Epithelial cell of proximal tubule (primary cell): ENCODE results near the gene DMP1. TPM values are rescaled to one million over a fixed set of nuclear protein-coding genes. Genes with fewer than 3 reads are reported as not detected.

Experiments used
- DNase-seq: peaks from one replicate; pipeline ENCODE4 v3.0.0-alpha.2; 2011; ENCODE audit warnings: low read depth
- H3K4me3 ChIP-seq: 2 replicates; pipeline ENCODE4 v1.5.1; 2011; ENCODE audit warnings: low read depth, mild to moderate bottlenecking, low read length
- CTCF ChIP-seq: conservative IDR thresholded peaks from 2 replicates; pipeline ENCODE4 v1.5.1; 2012; ENCODE audit warnings: low read depth, mild to moderate bottlenecking, low read length
- total RNA-seq: library from RNA; depleted of rRNA; stranded (reverse); fragments of >200 nt; gene quantifications from 2 replicates; pipeline ENCODE4 v1.2.3, GENCODE V29; 2015

The DMP1 gene
- not detected in 2 replicates for total RNA-seq

DNA sequence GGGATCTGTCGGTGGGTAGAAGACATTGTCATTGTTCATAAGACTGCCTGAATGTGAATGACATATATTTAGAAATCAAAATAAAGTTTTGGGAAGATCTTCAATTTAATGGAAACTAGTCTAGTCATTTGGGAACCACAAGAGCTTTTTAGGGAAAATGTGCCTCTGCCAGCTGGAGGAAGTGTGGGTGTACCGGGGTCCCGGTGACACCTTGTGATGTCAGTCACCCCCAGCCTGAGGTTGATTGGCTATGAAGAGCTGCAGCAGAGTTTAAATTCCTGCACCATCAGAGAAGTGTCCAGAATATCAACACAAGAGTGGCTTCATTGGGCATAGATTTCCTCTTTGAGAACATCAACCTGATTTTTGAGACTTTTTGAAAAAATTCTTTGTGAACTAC is at the start of gene DMP1:
TSS of gene DMP1 (plus strand) at position 301 of the 400 bp plus-strand sequence. CDS start 6,213 bp downstream, outside the sequence.
- DNase-seq: no peak
- TF ChIP-seq CTCF: no peak
- no peak within 1 kb of the TSS for H3K4me3 ChIP-seq

DNA sequence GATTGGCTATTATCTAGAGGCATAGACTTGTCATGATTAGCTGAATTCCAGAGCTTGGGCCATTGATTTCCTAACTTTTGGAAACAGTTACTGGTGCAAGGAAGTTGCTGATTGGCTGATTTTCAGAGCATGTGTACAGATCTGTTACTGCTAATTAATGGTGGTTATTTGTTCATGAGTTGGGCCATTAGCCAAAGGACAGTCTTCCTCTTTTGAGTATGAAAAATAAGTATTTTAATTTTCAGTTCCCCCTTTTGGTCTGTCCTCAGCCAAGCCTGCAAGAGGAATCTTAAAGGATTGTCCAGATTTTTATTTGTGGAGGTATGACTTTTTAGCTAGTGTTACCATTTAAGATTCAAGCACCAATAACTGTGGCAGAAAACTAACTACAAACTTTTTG is 48.7 kb upstream of the DMP1 start:
- DNase-seq: no peak
- H3K4me3 ChIP-seq: no peak overlapping the region
- TF ChIP-seq CTCF: no peak

DNA sequence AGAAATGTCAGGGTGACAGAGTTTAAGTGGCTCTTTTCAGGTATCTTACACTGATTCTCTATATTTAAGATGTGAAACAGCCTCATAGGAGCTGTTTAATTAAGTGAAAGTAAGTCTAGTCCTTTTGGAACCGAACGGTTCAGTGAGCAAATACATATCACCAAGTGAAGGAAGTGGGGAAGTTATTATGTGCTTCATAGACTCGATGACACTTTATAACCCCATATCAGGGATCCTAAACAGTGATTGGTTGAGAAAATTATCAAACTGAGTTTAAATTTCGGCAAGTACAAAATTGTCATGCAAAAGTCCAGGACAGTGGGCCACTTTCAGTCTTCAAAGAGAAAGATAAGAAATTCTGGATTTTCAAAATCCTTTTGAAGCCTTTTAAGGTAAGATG is 41.9 kb upstream of the DMP1 start, which contains the start of gene DSPP:
TSS of gene DSPP (plus strand) at position 301 of the 400 bp plus-strand sequence. CDS start 2,380 bp downstream, outside the sequence.
- no peak within 1 kb of the TSS for H3K4me3 ChIP-seq
- no peak for TF ChIP-seq CTCF
- no peak for DNase-seq

- no peak for DNase-seq
- H3K4me3 ChIP-seq: no peak overlapping the region
- TF ChIP-seq CTCF: no peak
Measured at GRCh38 chr4:87614292-87614890, 35.7 kb upstream of the DMP1 start.

DNA sequence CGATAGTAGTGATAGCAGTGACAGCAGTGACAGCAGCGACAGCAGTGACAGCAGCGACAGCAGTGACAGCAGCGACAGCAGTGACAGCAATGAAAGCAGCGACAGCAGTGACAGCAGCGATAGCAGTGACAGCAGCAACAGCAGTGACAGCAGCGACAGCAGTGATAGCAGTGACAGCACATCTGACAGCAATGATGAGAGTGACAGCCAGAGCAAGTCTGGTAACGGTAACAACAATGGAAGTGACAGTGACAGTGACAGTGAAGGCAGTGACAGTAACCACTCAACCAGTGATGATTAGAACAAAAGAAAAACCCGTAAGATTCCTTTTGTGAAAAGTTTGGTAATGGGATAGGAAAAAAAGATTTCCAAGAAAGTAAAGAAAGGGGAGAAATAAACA is 33.8 kb upstream of the DMP1 start:
- no peak overlapping the region for H3K4me3 ChIP-seq
- DNase-seq: no peak
- no peak for TF ChIP-seq CTCF

DNA sequence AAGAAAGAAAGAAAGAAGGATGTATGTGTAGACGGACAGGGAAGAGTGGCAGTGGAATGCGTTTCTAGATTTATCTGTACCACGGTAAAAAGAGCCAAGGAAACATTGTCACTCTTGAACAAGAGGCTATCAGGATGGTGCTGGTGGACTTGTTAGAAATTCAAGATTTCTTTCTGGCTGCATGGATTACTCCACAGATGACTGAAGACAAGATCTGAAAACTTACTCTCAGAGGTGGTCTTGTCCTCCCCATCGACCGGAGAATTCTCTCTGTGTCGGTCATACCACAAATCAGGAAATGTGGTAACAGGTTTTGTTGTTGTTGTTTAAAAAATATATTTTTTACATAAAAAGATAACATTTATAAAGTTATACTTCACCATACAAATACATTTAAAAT is 30.0 kb upstream of the DMP1 start:
- no peak overlapping the region for H3K4me3 ChIP-seq
- TF ChIP-seq CTCF: no peak
- DNase-seq: no peak

DNA sequence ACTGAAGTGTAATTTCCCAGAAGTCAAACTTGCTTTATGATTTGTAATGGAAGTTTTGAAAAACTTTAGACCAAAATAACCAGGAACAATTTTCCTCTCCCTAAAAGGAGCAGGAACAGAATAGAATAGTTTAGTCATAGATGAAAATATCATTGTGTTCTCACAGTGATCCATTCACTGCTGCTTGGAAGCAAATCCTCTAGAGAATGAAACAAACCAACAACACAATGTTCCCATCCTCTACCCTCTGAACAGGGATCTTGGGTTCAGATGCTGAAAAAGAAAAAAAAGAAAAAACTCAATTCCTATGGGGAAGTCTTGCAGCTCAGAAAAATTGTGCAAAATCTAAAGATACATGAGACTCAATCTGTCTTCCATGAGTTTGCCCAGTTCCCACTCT is 29.6 kb upstream of the DMP1 start:
- no peak overlapping the region for H3K4me3 ChIP-seq
- DNase-seq: no peak
- no peak for TF ChIP-seq CTCF
